GM13976 (cell line): ENCODE results near the gene DLGAP4.

Experiments used
- DNase-seq: peaks from one replicate; pipeline ENCODE4 v3.0.0; 2012; ENCODE audit warnings: low spot score
- in situ Hi-C: fragments of 300-500 bp; cut with MboI; formaldehyde crosslinking; loops from one replicate; pipeline ENCODE4 v1.12.0; 2022; ENCODE audit warnings: low sequenced_read_pairs, mixed read lengths, inconsistent platforms; ENCODE audit not compliant: unreplicated experiment
- TF ChIP-seq, protein P1 (sequence below): IDR thresholded peaks from 2 replicates; pipeline ENCODE4 v1.5.1; 2012; ENCODE audit warnings: borderline replicate concordance, mild to moderate bottlenecking; ENCODE audit not compliant: insufficient read depth; ENCODE audit errors: extremely low read depth, missing control alignments, control extremely low read depth

Gene DLGAP4

DNA sequence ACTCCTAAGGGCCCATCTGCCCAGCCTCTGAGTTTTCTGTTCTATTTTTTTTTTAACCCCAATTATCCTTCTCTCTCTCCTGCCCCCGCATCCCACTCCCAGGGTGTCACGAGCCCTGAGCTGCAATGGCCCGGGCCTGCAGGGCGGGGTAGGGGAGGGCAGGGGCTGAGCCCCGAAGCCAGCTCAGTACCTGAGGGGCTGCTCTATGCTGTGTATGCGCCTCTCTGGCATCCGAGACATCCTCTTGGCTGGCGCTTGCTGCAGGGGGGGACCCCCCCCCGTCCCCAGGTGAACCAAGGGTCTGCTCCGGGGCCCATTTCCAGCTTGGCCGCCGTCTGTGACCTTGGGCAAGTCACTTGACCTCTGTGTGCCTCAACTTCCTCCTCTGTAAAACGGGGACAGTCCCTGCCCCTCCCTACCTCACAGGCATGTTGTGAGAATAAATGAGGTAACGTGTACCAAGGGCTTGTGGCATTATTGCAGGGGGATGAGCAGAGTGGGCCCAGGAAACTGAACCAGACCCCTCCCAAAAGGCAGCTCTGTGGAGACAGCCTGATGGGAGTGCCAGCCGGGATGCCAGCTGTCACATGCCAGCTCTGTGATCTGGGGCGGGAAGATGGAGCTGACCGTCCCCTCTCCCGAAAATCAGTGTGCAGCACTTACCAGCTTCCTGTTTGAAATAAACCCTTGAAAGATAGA is 222.2 kb downstream of the DLGAP4 start:
- peak; percentile 14 for DNase-seq
- in situ Hi-C loops = no loop called here
- TF ChIP-seq, protein P1, sequence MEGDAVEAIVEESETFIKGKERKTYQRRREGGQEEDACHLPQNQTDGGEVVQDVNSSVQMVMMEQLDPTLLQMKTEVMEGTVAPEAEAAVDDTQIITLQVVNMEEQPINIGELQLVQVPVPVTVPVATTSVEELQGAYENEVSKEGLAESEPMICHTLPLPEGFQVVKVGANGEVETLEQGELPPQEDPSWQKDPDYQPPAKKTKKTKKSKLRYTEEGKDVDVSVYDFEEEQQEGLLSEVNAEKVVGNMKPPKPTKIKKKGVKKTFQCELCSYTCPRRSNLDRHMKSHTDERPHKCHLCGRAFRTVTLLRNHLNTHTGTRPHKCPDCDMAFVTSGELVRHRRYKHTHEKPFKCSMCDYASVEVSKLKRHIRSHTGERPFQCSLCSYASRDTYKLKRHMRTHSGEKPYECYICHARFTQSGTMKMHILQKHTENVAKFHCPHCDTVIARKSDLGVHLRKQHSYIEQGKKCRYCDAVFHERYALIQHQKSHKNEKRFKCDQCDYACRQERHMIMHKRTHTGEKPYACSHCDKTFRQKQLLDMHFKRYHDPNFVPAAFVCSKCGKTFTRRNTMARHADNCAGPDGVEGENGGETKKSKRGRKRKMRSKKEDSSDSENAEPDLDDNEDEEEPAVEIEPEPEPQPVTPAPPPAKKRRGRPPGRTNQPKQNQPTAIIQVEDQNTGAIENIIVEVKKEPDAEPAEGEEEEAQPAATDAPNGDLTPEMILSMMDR = no peak

DNA sequence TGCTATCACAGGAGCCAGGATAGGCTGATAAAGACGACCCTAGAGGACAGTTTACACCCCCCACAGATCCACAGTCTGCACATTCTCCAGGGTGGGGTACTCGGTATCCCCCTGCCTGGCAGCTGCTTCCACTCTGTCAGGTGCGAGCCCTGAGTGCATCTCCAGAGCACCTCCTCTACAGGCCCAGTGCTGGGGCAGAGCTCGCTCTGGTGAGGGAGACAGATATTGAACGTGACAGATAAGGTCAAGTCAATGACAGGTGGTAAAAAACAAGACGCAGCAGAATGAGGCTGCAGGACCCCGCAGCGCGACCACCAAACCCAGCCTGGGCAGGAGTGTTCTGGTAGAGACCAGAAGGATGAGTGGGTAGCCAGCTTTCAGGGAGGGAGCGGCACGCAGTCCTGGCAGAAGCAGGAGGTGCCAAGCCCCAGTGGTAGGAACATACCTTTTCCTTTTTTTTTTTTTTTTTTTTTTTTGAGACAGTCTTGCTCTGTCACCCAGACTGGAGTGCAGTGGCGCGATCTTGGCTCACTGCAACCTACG is 222.8 kb downstream of the DLGAP4 start:
- TF ChIP-seq, protein P1 = no peak
- peak; percentile 14 for DNase-seq
- in situ Hi-C loops = no loop called here

DNA sequence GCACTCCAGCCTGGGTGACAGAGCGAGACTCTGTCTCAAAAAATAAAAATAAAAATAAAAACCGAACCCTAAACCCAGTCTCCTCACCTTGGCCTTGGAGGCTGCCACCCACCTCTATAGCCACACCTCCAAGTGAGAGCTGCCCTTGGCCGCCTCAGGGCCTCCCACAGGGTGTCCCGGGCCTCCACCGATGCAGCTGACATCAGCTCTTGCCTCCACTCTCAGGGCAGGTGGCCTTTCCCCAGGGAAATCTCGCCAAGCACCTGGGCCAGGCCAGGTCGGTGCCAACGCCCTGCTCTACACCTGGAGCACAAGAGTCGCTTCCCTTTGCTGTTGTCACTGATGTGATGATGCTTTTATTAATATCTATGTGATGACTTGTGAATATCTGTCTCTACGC is 226.2 kb downstream of the DLGAP4 start:
- TF ChIP-seq, protein P1 = no peak

DNA sequence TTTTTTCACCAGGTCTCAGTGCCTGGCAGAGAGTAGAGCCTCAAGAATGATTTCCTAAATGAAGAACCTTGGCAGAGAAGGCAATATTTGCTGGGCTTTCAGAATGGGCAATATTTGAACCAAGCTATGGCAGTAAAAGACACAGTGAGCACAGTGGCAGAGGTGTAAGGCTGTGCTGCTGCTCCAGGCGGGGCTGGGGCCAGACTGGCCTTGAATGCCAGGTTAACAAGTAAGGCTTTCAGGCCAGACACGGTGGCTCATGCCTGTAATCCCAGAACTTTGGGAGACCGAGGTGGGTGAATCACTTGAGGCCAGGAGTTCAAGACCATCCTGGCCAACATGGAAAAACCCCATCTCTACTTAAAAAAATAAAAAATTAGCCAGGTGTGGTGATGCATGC is 226.7 kb downstream of the DLGAP4 start:
- in situ Hi-C loops = no loop called here
- TF ChIP-seq, protein P1 = no peak
- no peak for DNase-seq

More for the DNA sequence above, 226.2 kb downstream of the DLGAP4 start:
- in situ Hi-C loops = no loop called here
- no peak for DNase-seq

DNA sequence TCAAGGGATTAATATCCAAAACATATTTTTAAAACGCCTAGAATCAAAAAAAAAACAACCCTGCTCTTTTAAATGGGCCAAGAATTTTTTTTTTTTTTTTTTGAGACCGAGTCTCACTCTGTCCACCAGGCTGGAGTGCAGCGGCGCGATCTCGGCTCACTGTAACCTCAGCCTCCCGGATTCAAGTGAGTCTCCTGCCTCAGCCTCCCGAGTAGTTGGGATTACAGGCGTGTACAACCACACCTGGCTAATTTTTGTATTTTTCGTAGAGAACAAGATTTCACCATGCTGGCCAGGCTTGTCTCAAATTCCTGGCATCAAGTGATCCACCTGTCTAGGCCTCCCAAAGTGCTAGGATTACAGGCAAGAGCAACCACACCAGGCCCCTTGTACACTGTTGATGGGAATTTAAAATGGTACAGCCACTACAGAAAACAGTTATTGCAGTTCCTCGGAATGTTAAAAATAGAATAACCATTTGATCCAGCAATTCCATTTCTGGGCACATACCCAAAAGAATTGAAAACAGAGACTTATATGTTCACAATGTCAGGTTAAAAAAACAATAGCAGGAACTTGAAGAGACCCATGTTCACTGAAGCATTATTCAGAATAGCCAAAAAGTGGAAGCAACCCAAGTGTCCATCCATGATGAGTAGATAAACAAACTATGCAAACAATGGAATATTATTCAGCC is 232.0 kb downstream of the DLGAP4 start:
- in situ Hi-C loops = no loop called here
- TF ChIP-seq, protein P1 = no peak
- no peak for DNase-seq

DNA sequence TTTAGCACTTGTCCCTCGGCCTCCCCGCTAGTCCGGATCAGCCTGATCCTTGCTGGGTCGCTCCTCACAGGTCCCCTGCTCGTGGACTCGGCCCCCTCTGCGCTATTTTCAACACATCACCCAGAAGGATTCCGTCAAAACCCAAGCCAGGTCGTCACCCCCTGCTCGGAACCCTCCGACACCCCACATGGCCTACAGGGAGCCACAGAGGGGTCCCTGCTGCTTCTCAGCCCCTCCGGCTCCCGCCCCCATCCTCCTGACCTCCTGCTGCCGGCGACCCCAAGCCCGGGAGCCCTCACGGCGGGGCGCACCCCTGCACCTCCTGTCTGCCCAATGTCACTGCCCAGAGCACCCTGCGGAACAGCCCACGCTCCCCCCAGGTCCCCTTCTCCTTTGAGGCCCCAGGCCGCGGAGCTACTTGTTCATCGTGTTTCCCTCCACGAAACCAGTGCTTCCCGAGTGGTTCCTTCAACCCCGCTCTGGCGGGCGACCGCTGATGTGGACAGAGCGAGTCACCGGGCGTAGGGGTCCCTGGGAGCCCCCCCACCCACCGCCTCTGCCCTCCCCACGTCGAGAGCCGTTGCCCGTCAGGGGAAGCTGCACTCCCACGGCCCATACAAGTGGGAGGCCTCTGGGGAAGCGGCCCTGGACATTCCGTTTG is 234.5 kb downstream of the DLGAP4 start:
- in situ Hi-C loops = no loop called here
- TF ChIP-seq, protein P1 = no peak

More for the DNA sequence above, 234.5 kb downstream of the DLGAP4 start:
- DNase-seq = no peak
